Mammary epithelial cell (primary cell): ENCODE data around the gene DYNAP.

Experiments used
- CTCF ChIP-seq, 2 donors: IDR thresholded peaks in 1 of 2; conservative IDR thresholded peaks in 1 of 2; 2 replicates each; pipeline ENCODE4 v1.5.1; 2011 to 2012; ENCODE audit warnings: inconsistent platforms in 2 of 2, low read length in 2 of 2, mild to moderate bottlenecking in 2 of 2, control low read depth in 1 of 2, low read depth in 1 of 2; ENCODE audit not compliant: insufficient read depth in 1 of 2; ENCODE audit errors: extremely low read depth in 1 of 2
- EZH2 ChIP-seq: IDR thresholded peaks from 2 replicates; pipeline ENCODE4 v1.6.1; 2012; ENCODE audit warnings: low read length, inconsistent platforms, borderline replicate concordance

GRCh38 chr18:54590945-54591344 is at the start of gene DYNAP:
- TF ChIP-seq CTCF (conservative IDR thresholded peaks at IDR 0.05 in 1 of 2, IDR thresholded peaks at IDR 0.05 in 1 of 2; ENCODE audit: extremely low read depth in 1 of 2, insufficient read depth in 1 of 2, low read depth in 1 of 2, low read length in 2 of 2): no peak
- TF ChIP-seq EZH2: no peak
